H1 (cell line): Measurements from ENCODE around the gene PPA1. TPM values are rescaled to one million over a fixed set of nuclear protein-coding genes. Genes with fewer than 3 reads are reported as not detected.

Source experiments
- CTCF ChIA-PET: fragments of 300-600 bp; sonication (Branson Sonifier 250); formaldehyde crosslinking; loops from one replicate; lab custom pipeline; 2021; ENCODE audit not compliant: partially characterized antibody; lab: Charles Lee
- POLR2A ChIA-PET: fragments of 300-600 bp; sonication (Branson Sonifier 250); formaldehyde crosslinking; loops from one replicate; lab custom pipeline; 2021; ENCODE audit warnings: inconsistent platforms; ENCODE audit not compliant: partially characterized antibody; lab: Charles Lee
- DNase-seq, 2 experiments: peaks; one replicate each; pipeline versions ENCODE4 v3.0.0 to v3.0.0-alpha.2; 2010 to 2022; ENCODE audit warnings: low spot score in 2 of 2, low read depth in 1 of 2, mixed read lengths in 1 of 2
- FAIRE-seq: peaks from 2 replicates; lab custom pipeline; 2011; peaks lifted over from hg19 to GRCh38; lab: Jason Lieb, UNC
- H2AFZ ChIP-seq: 2 replicates; pipeline ENCODE4 v1.8.1; 2012; ENCODE audit warnings: low read length, inconsistent platforms
- H2AK5ac ChIP-seq: 2 replicates; pipeline ENCODE4 v1.6.1; 2013; ENCODE audit warnings: low read depth, low read length
- H2BK120ac ChIP-seq: replicated peaks from 2 replicates; pipeline ENCODE3; 2013; ENCODE audit warnings: low read depth, low read length, inconsistent platforms
- H2BK12ac ChIP-seq: 2 replicates; pipeline ENCODE4 v1.6.1; 2013; ENCODE audit warnings: low read depth, low read length
- H2BK15ac ChIP-seq: 2 replicates; pipeline ENCODE4 v1.6.1; 2013; ENCODE audit warnings: low read length
- H2BK20ac ChIP-seq: 2 replicates; pipeline ENCODE4 v1.6.1; 2013; ENCODE audit warnings: low read length
- H2BK5ac ChIP-seq: 2 replicates; pipeline ENCODE4 v1.6.1; 2013; ENCODE audit warnings: low read depth, low read length
- H3K14ac ChIP-seq: 2 replicates; pipeline ENCODE4 v1.6.1; 2013; ENCODE audit warnings: inconsistent platforms; ENCODE audit not compliant: insufficient read length
- H3K18ac ChIP-seq: 2 replicates; pipeline ENCODE4 v1.6.1; 2013; ENCODE audit warnings: low read length; ENCODE audit errors: extremely low read depth
- H3K23ac ChIP-seq: 2 replicates; pipeline ENCODE4 v1.6.1; 2013; ENCODE audit warnings: inconsistent platforms; ENCODE audit not compliant: insufficient read length
- H3K23me2 ChIP-seq: 2 replicates; pipeline ENCODE4 v1.6.1; 2013; ENCODE audit warnings: low read depth, low read length
- H3K27ac ChIP-seq: 2 replicates; pipeline ENCODE4 v1.6.1; 2011; ENCODE audit warnings: low read depth, low read length, inconsistent platforms
- H3K27me3 ChIP-seq, 4 experiments: replicated peaks in 1 of 4; 1 replicate in 1 of 4; 2 replicates in 3 of 4; pipeline versions ENCODE4 v1.6.1 to v1.8.1; 2011 to 2013; ENCODE audit warnings: low read length in 3 of 4, mild to moderate bottlenecking in 3 of 4, inconsistent platforms in 2 of 4, mixed read lengths in 2 of 4, moderate library complexity in 1 of 4; ENCODE audit not compliant: control insufficient read depth in 3 of 4, insufficient read depth in 3 of 4; ENCODE audit errors: extremely low read depth in 1 of 4
- H3K36me3 ChIP-seq, 4 experiments: 2 replicates each; pipeline versions ENCODE4 v1.6.1 to v1.8.1; 2011 to 2013; ENCODE audit warnings: mild to moderate bottlenecking in 4 of 4, low read length in 3 of 4, moderate library complexity in 2 of 4, control low read depth in 1 of 4, inconsistent platforms in 1 of 4; ENCODE audit not compliant: insufficient read depth in 4 of 4, control insufficient read depth in 2 of 4
- H3K4ac ChIP-seq: replicated peaks from 2 replicates; pipeline ENCODE3; 2013; ENCODE audit warnings: low read length, low read depth, mixed read lengths, inconsistent platforms; ENCODE audit not compliant: insufficient read length
- H3K4me1 ChIP-seq, 4 experiments: replicated peaks in 1 of 4; 1 replicate in 1 of 4; 2 replicates in 3 of 4; pipeline versions ENCODE4 v1.6.1 to v1.8.1; 2011 to 2013; ENCODE audit warnings: low read length in 3 of 4, inconsistent platforms in 2 of 4, mixed read lengths in 1 of 4; ENCODE audit not compliant: insufficient read depth in 4 of 4, control insufficient read depth in 3 of 4
- H3K4me2 ChIP-seq, 2 experiments: 2 replicates each; pipeline versions ENCODE4 v1.6.1 to v1.8.1; 2011 to 2013; ENCODE audit warnings: low read depth in 2 of 2, low read length in 2 of 2, control low read depth in 1 of 2, inconsistent platforms in 1 of 2, mild to moderate bottlenecking in 1 of 2; ENCODE audit not compliant: insufficient read depth in 1 of 2
- H3K4me3 ChIP-seq, 4 experiments: fragments of 200-600, 300-600 bp in 1 of 4; sonication (generic), shearing (Covaris generic), sonication (Bioruptor Twin) in 1 of 4; 2 replicates each; pipeline versions ENCODE4 v1.5.1 to v1.8.1; 2011 to 2016; ENCODE audit warnings: low read length in 4 of 4, low read depth in 3 of 4, control low read depth in 2 of 4, inconsistent platforms in 2 of 4, mild to moderate bottlenecking in 2 of 4, mixed read lengths in 1 of 4, moderate library complexity in 1 of 4; ENCODE audit not compliant: insufficient read depth in 2 of 4; ENCODE audit errors: extremely low read depth in 1 of 4
- H3K56ac ChIP-seq: replicated peaks from 2 replicates; pipeline ENCODE3; 2013; ENCODE audit warnings: low read depth, mild to moderate bottlenecking, mixed read lengths, low read length, inconsistent platforms; ENCODE audit not compliant: insufficient read length
- H3K79me1 ChIP-seq: 2 replicates; pipeline ENCODE4 v1.6.1; 2013; ENCODE audit warnings: low read depth, low read length, control low read depth
- H3K79me2 ChIP-seq, 2 experiments: 2 replicates each; pipeline versions ENCODE4 v1.6.1 to v1.8.1; 2012 to 2013; ENCODE audit warnings: low read length in 2 of 2, mild to moderate bottlenecking in 2 of 2, inconsistent platforms in 1 of 2; ENCODE audit not compliant: insufficient read depth in 2 of 2, control insufficient read depth in 1 of 2
- H3K9ac ChIP-seq, 4 experiments: replicated peaks in 1 of 4; 1 replicate in 1 of 4; 2 replicates in 3 of 4; pipeline versions ENCODE4 v1.6.1 to v1.8.1; 2011 to 2013; ENCODE audit warnings: low read depth in 3 of 4, low read length in 3 of 4, control low read depth in 2 of 4, mild to moderate bottlenecking in 2 of 4, moderate library complexity in 2 of 4, inconsistent platforms in 1 of 4; ENCODE audit errors: extremely low read depth in 1 of 4
- H3K9me3 ChIP-seq, 2 experiments: 2 replicates each; pipeline versions ENCODE4 v1.6.1 to v1.8.1; 2012 to 2013; ENCODE audit warnings: mild to moderate bottlenecking in 2 of 2, moderate library complexity in 2 of 2, control low read depth in 1 of 2, inconsistent platforms in 1 of 2, low read depth in 1 of 2, low read length in 1 of 2, mixed read lengths in 1 of 2; ENCODE audit not compliant: insufficient read depth in 2 of 2
- H4K20me1 ChIP-seq, 2 experiments: replicated peaks in 1 of 2; 2 replicates each; pipeline versions ENCODE3 to v1.8.1; 2011 to 2013; ENCODE audit warnings: inconsistent platforms in 2 of 2, low read length in 2 of 2, mild to moderate bottlenecking in 1 of 2; ENCODE audit not compliant: insufficient read depth in 2 of 2, control insufficient read depth in 1 of 2
- H4K5ac ChIP-seq: 2 replicates; pipeline ENCODE4 v1.6.1; 2013; ENCODE audit warnings: low read length, low read depth, mixed read lengths, inconsistent platforms; ENCODE audit not compliant: insufficient read length
- H4K8ac ChIP-seq: 2 replicates; pipeline ENCODE4 v1.8.0; 2013; ENCODE audit warnings: mild to moderate bottlenecking, moderate library complexity, low read length, inconsistent platforms; ENCODE audit not compliant: insufficient read depth; ENCODE audit errors: extremely low read depth
- H4K91ac ChIP-seq: replicated peaks from 2 replicates; pipeline ENCODE3; 2013; ENCODE audit warnings: low read length, mixed read lengths, inconsistent platforms; ENCODE audit not compliant: insufficient read length
- BRCA1 ChIP-seq: IDR thresholded peaks from 2 replicates; pipeline ENCODE4 v1.6.1; 2012; ENCODE audit warnings: low read depth, low read length, improper control_type of control experiment
- CHD1 ChIP-seq: IDR thresholded peaks from 2 replicates; pipeline ENCODE4 v1.6.1; 2012; ENCODE audit warnings: low read depth, low read length, improper control_type of control experiment
- FOSL1 ChIP-seq: IDR thresholded peaks from 2 replicates; pipeline ENCODE4 v1.6.1; 2011; ENCODE audit warnings: mild to moderate bottlenecking, low read depth, low read length, moderate library complexity; ENCODE audit not compliant: insufficient read depth
- JUN ChIP-seq: IDR thresholded peaks from 2 replicates; pipeline ENCODE4 v1.6.1; 2011; ENCODE audit warnings: low read depth, mild to moderate bottlenecking, improper control_type of control experiment, low read length
- KDM5A ChIP-seq: fragments of 200-600 bp; IDR thresholded peaks from 2 replicates; pipeline ENCODE4 v1.7.1; 2012; ENCODE audit warnings: mild to moderate bottlenecking, low read length, inconsistent platforms, mixed read lengths
- RAD21 ChIP-seq, 2 experiments: IDR thresholded peaks in 1 of 2; conservative IDR thresholded peaks in 1 of 2; 2 replicates each; pipeline ENCODE4 v1.6.1; 2011; ENCODE audit warnings: low read depth in 2 of 2, low read length in 2 of 2, improper control_type of control experiment in 1 of 2, inconsistent platforms in 1 of 2, mild to moderate bottlenecking in 1 of 2, moderate library complexity in 1 of 2
- RXRA ChIP-seq: IDR thresholded peaks from 2 replicates; pipeline ENCODE4 v1.6.1; 2011; ENCODE audit warnings: low read depth, mild to moderate bottlenecking, low read length, moderate library complexity; ENCODE audit not compliant: insufficient read depth
- SIX5 ChIP-seq: IDR thresholded peaks from 2 replicates; pipeline ENCODE4 v1.6.1; 2011; ENCODE audit warnings: mild to moderate bottlenecking, low read depth, low read length
- TAF7 ChIP-seq: optimal IDR thresholded peaks from 2 replicates; pipeline ENCODE3; 2011; ENCODE audit warnings: low read depth, mild to moderate bottlenecking, inconsistent platforms, low read length, moderate library complexity, borderline replicate concordance
- TBP ChIP-seq: IDR thresholded peaks from 2 replicates; pipeline ENCODE4 v1.6.1; 2011; ENCODE audit warnings: low read depth, low read length, improper control_type of control experiment
- YY1 ChIP-seq: IDR thresholded peaks from 2 replicates; pipeline ENCODE4 v1.6.1; 2011; ENCODE audit warnings: low read depth, mild to moderate bottlenecking, low read length
- ZNF274 ChIP-seq: IDR thresholded peaks from 2 replicates; pipeline ENCODE4 v1.7.0; 2012; ENCODE audit warnings: low read length, borderline replicate concordance; ENCODE audit errors: extremely low read depth
- WGBS, 2 experiments: shearing (Covaris generic) in 1 of 2; methylation state at CpG; one replicate each; pipeline versions ENCODE4 v1.1.6 to v1.1.7; 2013 to 2015; ENCODE audit warnings: low lambda C conversion rate in 2 of 2, mixed read lengths in 2 of 2, inconsistent platforms in 1 of 2, low coverage in 1 of 2, missing lambda C conversion rate in 1 of 2; ENCODE audit not compliant: insufficient replicate concordance in 2 of 2, insufficient coverage in 1 of 2, insufficient read length in 1 of 2; ENCODE audit errors: extremely low coverage in 1 of 2, missing lambda C conversion rate in 1 of 2; 5-methylcytosine and 5-hydroxymethylcytosine counted together
- polyA plus RNA-seq, 7 experiments: library from polyadenylated mRNA; depleted of rRNA in 3 of 7; stranded (reverse) in 5 of 7; unstranded in 2 of 7; fragments of >200 nt in 5 of 7; fragments of 200-250 nt in 2 of 7; gene quantifications; 1 replicate in 5 of 7; 2 replicates in 1 of 7; 4 replicates in 1 of 7; pipeline versions ENCODE4 v1.2.1 to v1.2.3, GENCODE V29; 2011 to 2013; ENCODE audit warnings: missing spikeins in 2 of 7, mixed read lengths in 2 of 7
- total RNA-seq: library from RNA; stranded (reverse); fragmentation: NEBNext Ultra II Directional; extraction: Animal tissue kit (Norgen Biotek cat#: 25700); gene quantifications from 2 replicates; pipeline ENCODE4 v1.2.1, GENCODE V29; 2021
- TF ChIP-seq, protein P1 (sequence below): IDR thresholded peaks from 2 replicates; pipeline ENCODE4 v1.6.1; 2011; ENCODE audit warnings: low read length, improper control_type of control experiment

The PPA1 gene
- total and polyA plus RNA-seq, 2 of the 8 experiments (the other 6 are each of a cell fraction or from before 2014, with no cell fraction given): 77.0 to 191 TPM

DNA sequence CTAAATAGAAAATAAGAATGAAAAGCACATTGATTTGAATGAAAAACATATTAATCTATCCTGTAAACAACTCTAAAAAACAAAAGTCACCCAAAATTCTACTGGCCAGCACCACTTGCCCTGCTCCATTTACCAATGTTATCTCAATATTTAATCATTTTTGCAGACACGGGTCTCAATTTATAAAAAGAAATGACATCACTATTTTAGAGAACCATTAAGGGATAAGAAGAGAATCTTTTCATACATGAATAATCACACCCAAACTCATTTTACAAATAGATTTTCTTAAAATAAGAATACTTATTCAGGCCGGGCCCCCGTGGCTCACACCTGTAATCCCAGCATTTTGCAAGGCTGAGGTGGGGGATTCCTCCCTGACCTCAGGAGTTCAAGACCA lies 66.8 kb downstream of the PPA1 start:
- FAIRE-seq: no peak
- H3K4me3 ChIP-seq: no peak overlapping the region
- H3K23ac ChIP-seq: no peak overlapping the region
- H3K4me2 ChIP-seq: no peak overlapping the region
- POLR2A ChIA-PET: interaction anchor here (2.2 kb wide), 1 partner anchor 20 kb away, joined by 6 read pairs; the partner anchor contains the start of gene TYSND1
- no peak overlapping the region for H3K18ac ChIP-seq
- H4K20me1 ChIP-seq: peaks cover 10 to 20% of the 10 kb centered on the region in 2 experiments
- peaks cover 0 to 16% (median 6%) of the 10 kb centered on the region in 4 experiments; a peak in 3 of 8 replicates for H3K36me3 ChIP-seq
- CTCF ChIA-PET: interaction anchor here (0.6 kb wide), 1 partner anchor 20 kb away, joined by 3 read pairs; no protein-coding TSS in a partner anchor
- no peak overlapping the region for H3K9ac ChIP-seq
- DNase-seq: no peak
- WGBS, 2 experiments: 94% methylated on average over 3 of the region's 3 CpGs; no CpG with 5 or more reads in 1 of the 2 experiments
- H4K5ac ChIP-seq: no peak overlapping the region
- H3K9me3 ChIP-seq: no peaks in the 10 kb centered on the region
- no peak overlapping the region for H4K8ac ChIP-seq
- peaks cover 5% of the 10 kb centered on the region; the same call in 1 of the 2 replicates for H3K79me1 ChIP-seq
- no peak overlapping the region for H2BK120ac ChIP-seq
- no peak overlapping the region for H3K27ac ChIP-seq
- H3K56ac ChIP-seq: no peak overlapping the region
- H3K4ac ChIP-seq: no peak overlapping the region
- peaks cover 6% of the 10 kb centered on the region; the same call in 1 of the 2 replicates for H3K23me2 ChIP-seq
- H2BK20ac ChIP-seq: no peak overlapping the region
- H2AK5ac ChIP-seq: no peak overlapping the region
- peaks cover 36 to 83% of the 10 kb centered on the region in 2 experiments for H3K79me2 ChIP-seq
- H4K91ac ChIP-seq: no peak overlapping the region
- H3K27me3 ChIP-seq: no peaks in the 10 kb centered on the region
- H2BK15ac ChIP-seq: no peak overlapping the region
- H3K4me1 ChIP-seq: 0 out of 7 replicates have a peak, but pooled peaks cover 0 to 3% (median under 1%) of the 10 kb centered on the region in 4 experiments
- H2BK5ac ChIP-seq: no peak overlapping the region
- H2BK12ac ChIP-seq: no peak overlapping the region
- no peak overlapping the region for H3K14ac ChIP-seq
- no peak overlapping the region for H2AFZ ChIP-seq
- TF ChIP-seq, protein P1, sequence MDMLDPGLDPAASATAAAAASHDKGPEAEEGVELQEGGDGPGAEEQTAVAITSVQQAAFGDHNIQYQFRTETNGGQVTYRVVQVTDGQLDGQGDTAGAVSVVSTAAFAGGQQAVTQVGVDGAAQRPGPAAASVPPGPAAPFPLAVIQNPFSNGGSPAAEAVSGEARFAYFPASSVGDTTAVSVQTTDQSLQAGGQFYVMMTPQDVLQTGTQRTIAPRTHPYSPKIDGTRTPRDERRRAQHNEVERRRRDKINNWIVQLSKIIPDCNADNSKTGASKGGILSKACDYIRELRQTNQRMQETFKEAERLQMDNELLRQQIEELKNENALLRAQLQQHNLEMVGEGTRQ: no peak
- no peak for TF ChIP-seq RXRA
- TF ChIP-seq KDM5A: no peak
- no peak for TF ChIP-seq JUN
- no peak for TF ChIP-seq RAD21 (IDR thresholded peaks at IDR 0.05 in 1 of 2, conservative IDR thresholded peaks at IDR 0.05 in 1 of 2; ENCODE audit: low read depth in 2 of 2, low read length in 2 of 2)
- no peak for TF ChIP-seq SIX5
- no peak for TF ChIP-seq BRCA1
- no peak for TF ChIP-seq CHD1
- TF ChIP-seq FOSL1: no peak
- no peak for TF ChIP-seq TAF7
- no peak for TF ChIP-seq ZNF274
- no peak for TF ChIP-seq TBP
- no peak for TF ChIP-seq YY1
